ENCODE data around the gene CDC73.

GRCh38 chr1:193131266-193131860 is 9.5 kb downstream of the CDC73 start:
- no peak for TF ChIP-seq CTCF (conservative IDR thresholded peaks at IDR 0.05; ENCODE audit: low read depth, low read length)
- TF ChIP-seq EZH2 (IDR thresholded peaks at IDR 0.05; ENCODE audit: low read length, unreplicated experiment), result no peak

Data from PC-3 (cell line).